GF-D8 (cell line): Measurements from ENCODE around the gene BIRC7.

Experiments used
- DNase-seq: peaks from one replicate; lab custom pipeline; 2025; lab: John Stamatoyannopoulos, UW

The BIRC7 gene

DNA sequence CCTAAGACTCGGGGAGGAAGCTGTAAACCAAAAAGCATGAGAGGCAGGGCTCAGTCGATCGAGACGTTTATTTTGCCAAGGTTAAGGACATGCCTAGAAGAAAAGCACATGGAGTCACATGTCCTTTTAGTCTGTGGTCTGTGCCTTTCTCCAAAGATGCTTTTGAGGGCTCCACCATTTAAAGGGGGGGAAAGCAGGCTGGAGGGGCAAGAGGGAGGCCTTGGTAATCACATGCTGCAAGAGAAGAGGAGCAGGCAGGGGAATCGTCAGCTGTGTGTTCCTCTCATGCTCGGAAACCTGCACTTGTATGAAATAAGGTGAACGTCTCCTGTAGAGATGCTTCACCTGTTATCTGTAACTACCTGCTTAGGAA is 10.6 kb upstream of the BIRC7 start:
- no peak for DNase-seq

DNA sequence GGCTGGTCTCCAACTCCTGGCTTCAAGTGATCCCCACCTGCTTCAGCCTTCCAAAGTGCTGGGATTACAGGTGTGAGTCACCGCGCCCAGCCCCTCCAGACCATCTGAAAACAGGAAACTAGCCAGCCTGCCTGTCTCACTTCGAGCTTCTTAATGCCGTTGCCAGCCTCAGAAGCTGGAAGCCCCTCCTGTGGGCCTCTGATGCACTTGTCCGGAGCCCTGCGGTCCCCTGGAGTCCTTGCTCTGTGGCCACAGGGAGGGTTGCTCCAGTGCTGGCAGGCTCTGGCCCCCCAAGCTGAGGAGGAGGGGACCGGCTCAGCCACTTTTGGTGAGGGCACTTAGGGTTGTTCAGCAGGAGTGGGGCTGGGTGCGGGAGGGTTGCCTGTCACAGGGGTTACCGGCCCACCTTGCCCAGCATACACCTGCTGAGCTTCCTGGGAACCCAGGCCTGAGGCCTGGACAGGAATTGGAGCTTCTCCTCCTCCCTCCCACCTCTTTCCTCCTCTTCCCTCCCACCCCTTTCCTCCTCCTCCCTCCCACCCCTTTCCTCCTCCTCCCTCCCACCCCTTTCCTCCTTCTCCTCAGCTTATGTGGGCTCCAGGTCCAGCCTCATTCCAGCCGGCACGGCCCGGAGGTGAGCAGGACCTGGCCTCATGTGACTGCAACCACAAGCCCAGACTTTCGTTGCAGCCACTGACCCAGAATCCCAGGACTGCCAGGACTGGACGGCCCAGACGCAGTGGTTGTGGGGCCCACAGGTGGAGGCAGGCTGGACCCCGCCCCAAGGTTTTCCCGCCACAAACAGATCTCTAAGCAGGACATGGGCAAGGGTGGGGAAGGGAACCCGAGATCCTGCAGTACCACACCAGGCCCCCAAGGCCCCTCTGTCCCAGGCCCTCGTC is 9.4 kb upstream of the BIRC7 start:
- no peak for DNase-seq

DNA sequence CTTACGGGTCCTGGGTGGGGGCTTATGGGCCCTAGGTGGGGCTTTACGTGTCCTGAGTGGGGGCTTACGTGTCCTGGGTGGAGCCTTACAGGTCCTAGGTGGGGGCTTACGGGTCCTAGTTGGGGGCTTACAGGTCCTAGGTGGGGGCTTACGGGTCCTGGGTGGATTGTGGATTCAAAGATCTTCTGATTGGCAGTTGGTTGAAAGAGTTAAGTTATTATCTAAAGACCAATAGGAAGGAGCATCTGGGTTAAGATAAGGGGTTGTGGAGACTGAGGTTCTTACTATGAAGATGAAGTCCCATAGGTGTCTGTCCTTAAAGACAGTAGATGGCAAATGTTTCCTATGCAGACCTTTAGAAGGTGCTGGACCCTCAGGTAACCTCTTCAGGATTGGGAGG is 8.4 kb upstream of the BIRC7 start:
- no peak for DNase-seq

DNA sequence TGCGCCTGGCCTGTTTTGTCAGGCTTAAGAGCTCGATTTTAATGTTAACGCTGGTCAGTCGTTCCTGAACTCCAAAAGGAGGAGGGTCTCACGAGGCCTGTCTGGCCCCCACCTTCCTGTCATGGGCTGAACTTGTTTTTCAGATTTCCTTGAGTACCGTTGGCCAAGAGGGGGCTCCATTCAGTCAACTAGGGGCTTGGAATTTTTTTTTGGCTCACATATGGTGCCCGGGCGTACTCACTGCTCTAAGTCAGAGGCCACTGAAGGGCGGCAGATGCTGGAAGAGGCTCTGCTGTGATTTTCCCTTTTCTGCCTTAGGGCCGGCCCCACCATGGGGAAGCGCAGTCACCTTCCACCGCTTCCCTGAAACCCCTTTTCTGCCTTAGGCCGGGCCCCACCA is 6.9 kb upstream of the BIRC7 start:
- DNase-seq, result no peak

DNA sequence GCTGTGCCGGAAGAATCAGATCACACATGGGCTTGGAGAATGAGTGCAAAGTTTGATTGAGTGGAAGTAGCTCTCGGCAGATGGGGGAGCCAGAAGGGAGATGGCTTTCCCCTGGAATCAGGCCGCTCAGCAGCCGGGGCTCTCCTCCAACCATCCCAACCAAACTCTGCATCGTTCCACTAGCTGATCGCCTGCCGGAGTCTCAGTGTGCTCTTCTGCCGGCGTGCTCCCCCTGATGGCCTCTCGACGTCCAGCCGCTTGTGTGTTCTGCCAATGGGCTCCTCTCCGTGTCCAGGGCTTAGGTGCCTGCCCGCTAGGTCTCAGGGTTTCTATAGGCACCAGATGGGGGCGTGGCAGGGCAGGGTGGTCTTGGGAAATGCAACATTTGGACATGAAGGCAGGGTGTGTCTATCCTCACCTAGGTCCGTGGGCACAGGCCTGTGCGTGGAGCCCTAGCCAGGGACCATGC is 4.9 kb upstream of the BIRC7 start:
- DNase-seq, result no peak

DNA sequence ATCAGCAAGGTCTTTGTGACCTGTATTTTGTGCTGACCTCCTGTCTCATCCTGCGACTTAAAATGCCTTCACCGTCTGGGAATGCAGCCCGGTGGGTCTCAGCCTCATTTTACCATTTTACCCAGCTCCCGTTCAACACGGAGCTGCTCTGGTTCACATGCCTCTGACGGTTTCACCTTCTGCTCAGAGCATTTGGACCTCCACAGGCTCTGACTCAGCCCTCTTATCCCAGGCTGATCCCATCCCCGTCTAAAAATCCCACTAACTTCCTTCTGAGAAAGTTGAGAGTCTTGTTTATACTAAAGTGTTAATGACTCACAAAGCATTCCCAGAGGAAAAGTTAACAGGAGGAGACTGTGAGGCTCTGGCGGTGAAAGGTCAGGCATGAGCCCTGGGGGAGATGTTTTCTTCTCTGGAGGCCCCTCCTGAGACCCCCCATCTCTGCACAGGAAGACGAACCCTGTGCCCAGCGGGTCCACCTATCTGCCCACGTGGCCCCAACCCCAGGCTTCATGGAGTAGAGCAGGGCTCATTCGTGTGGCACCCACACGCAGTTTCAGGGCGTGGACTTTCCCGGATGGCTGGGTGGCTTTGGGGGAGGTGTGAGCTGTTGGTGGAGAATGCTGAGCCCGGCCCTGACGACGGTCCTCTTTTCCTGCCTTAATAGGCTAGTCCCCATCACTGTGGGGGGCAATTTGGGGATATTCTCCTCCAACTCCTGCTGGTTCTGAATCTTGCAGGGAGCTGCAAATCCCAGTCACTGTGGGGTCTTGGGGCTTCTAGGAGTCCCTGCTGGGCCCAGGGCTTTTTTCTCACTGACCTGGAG is 3.3 kb upstream of the BIRC7 start:
- DNase-seq, result no peak

DNA sequence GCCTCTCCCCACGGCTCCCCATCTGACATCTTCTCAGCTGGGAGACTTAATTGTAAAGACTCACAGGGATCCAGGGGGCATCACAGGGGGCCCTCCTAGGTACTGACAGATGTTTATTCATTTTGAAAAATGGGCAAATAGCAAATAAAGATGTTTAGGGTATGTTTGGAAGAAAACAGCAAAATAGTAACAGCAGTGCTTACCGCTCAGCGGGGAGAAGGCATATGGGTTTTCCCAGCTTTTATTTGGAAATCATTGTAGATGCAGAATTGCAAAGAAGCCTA is 2.7 kb upstream of the BIRC7 start:
- DNase-seq, result no peak

DNA sequence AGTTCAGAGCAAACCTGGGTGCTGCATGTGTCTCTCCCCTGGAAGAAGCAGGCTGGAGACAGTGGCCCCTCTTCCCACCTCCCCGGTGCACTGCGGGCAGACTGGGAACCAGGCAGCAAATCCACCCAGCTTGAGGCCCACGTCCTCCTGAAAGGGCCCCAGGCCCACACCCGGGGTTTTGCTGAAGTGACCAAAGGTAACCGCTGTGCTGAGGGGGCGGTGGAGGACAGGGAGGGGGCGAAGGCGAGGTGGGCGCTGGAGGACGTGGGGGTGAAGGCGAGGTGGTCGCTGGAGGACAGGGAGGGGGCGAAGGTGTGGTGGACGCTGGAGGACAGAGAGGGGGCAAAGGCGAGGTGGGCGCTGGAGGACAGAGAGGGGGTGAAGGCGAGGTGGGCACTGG is 1.8 kb upstream of the BIRC7 start:
- DNase-seq, result no peak

DNA sequence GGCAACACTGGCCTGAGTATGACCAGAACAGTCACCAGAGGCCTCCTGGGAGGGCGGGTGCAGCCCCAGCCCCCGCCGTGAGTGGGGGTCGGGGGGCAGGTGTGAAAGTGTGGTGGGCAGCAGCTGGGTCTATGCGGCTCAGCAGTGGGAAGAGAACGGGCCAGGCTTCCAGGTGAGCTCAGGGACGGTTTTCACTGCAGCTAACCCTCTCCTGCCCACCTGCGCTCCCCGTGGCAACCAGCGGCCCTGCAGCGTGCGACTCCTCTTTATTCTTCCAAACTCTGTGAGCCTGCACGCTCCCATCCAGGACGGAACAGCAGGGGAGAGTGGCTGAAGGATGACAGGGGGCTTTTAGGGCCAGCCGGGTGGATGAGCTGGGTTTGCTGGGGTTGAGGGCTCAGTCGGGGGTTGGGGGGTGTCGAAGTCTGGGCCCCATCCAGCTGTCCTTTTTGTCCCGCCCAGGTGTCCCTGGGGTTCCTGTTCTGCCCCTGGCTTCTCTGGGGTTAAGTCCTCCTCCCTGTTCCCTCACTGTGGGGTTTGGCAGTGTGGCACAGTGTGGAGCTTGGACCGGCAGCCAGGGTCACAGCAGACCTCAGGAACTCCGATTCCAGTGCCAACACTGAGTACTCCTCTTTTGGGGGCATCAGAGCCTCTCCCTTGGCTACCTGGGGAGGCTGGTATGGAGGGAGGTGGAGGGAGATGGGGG is 859 bp upstream of the BIRC7 start:
- DNase-seq, result no peak

DNA sequence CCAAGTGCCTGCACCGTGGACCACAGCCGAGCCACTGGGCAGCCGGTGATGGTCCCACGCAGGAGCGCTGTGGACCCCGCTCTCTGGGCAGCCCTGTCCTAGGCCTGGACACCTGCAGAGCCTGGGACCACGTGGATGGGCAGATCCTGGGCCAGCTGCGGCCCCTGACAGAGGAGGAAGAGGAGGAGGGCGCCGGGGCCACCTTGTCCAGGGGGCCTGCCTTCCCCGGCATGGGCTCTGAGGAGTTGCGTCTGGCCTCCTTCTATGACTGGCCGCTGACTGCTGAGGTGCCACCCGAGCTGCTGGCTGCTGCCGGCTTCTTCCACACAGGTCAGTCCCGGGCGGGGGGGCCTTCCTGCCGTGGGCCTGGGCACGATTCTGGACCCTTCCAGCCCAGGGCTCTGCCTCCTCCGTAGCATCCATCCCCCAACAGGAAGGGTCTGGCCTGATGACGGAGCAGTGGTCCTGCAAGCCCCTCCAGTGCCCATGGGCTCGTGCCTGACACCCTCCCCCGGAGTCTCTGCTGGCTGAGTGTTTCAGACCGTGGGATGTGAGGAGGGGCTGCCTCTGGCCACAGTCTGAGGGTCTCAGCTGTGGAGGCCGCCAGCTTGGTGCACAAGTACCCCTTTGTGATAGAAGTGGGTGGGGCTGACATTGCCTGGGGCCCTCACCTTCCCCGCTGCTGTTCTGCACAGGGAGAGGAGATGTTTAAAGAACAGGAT is 572 bp downstream of the BIRC7 start:
- DNase-seq, result no peak

DNA sequence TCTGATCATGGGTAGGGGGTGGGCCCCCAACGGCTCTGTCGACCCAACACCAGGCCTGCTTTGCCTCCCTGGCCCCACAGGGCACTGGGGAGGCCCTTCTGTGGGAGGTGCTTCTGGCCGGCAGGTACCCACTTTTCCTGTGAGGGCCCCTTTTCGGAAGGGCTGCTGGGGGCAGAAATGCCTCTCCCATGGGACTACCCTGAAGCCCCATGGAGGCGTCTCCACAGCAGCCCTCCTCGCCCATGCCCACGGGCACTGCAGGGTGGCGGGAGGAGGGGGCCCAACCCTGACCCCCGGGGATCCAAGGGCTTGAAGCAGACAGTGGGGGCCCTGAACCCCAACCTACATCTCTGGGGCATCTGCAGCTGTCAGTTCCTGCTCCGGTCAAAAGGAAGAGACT is 2.3 kb downstream of the BIRC7 start:
- no peak for DNase-seq

DNA sequence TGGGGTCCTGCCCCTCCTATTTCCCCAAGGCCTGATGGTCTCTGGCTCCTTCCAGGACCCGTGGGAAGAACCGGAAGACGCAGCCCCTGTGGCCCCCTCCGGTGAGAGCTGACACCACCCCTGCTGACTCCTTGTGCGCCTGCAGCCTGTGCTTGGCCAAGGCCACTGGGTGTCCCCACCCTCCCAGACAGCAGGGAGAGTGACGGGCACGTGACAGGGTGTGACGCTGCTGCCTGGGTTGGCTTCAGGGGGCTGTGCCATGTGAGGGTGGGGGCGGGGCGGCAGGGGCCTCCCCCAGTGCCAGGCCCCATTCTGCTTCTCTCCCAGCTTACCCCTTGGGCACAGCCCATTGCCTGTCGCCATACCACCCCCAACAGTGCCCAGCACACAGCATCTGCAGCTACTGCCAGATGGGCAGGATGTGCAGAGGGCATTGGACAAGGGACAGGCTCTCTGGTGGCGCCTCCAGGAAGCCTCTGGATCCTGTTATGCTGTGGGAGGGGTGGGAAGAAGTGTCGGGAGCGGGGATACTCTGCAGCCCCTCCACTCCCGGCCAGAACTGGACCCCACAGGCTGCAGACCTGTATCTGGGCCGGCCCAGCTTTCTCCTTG is 2.9 kb downstream of the BIRC7 start:
- no peak for DNase-seq

DNA sequence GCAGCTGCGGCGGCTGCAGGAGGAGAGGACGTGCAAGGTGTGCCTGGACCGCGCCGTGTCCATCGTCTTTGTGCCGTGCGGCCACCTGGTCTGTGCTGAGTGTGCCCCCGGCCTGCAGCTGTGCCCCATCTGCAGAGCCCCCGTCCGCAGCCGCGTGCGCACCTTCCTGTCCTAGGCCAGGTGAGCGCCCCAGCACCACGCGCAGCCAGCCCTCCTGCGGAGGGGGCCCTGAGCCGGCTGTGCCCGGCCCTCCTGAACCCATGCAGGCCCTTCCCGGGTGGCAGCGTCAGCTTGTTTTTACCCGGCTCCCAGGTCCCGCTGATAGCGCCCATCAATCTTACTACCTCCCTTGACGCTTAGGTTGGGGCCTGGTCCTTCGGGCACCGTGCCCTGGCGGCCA is 3.7 kb downstream of the BIRC7 start:
- DNase-seq, result no peak

DNA sequence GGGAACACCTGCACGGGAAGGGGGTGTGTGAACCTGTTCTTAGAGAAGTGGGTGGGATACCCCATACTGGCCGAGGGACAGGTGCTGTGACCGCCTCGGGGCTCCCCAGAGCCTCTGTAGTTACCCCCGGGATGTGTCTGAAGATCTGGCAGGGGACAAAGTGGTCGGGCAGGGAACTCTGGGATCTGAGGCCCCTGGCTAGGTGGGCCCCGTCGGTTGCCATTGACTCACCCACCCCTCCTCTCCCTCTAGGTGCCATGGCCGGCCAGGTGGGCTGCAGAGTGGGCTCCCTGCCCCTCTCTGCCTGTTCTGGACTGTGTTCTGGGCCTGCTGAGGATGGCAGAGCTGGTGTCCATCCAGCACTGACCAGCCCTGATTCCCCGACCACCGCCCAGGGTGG is 4.3 kb downstream of the BIRC7 start:
- DNase-seq, result no peak

DNA sequence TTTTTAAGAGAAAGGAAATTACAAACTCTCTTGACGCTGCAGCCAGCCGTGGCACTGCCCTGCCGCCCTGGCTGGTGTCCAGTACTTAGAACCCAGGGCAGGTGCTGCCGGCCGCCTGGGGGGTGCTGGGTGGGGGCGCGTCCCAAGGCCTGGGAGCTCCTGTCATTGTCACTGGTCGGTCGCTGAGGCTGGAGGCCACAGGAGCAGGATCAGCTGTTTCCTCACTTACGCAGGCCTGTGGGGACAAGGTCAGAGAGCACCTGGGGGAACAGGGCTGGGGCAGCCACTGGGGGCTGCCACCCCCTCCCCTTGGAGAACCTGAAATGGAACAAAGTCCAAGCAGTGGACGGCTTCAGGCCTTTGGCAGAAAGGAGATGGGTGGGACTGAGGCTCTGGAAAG is 5.6 kb downstream of the BIRC7 start:
- DNase-seq, result no peak

DNA sequence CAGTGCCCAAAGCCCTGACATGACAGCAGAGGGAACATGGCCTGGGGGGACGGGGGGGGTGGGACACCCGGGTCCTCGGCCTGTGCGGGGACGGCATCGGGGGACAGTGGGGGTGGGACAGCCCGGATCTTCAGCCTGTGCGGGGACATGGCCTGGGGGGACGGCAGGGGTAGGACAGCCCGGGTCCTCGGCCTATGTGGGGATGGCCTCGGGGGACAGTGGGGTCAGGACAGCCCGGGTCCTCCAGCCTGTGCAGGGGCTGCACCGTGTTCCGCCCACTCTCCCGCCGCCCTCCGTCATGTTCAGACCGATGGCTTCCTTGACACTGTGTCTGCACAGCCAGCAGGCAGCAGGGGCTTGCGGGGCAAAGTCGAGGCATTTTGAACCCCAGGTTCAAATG is 7.0 kb downstream of the BIRC7 start:
- DNase-seq, result no peak

DNA sequence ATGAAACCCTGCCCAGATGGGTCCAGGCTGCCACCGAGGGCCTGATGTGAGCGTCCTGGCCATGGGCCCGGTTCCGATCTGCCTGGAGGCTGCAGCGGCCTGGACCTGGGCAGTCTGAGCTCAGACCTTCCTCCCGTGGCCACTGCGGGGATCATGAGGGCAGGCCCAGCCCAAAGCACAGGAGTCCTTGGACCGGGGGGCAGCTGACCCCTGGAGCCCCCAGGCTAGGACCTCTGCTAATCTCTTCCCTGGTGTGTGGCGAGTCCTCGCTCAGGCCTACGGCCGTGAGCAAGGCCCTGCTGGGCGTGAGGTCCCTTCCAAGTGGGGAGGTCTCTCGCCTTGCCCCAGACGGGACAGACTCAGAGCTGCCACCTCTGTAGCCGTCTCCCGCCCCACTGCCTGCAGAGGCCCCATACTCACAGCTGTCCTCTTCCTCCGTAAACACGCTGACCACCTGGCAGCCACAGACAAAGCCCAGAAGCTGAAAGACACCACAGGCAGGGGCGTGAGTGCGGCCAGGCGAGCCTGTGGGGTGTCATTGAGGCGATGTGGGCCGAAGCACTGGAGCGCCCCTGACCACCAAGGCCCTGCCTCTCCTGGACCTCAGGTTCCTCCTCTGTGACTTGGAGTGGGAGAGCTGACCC is 8.0 kb downstream of the BIRC7 start:
- DNase-seq, result no peak

DNA sequence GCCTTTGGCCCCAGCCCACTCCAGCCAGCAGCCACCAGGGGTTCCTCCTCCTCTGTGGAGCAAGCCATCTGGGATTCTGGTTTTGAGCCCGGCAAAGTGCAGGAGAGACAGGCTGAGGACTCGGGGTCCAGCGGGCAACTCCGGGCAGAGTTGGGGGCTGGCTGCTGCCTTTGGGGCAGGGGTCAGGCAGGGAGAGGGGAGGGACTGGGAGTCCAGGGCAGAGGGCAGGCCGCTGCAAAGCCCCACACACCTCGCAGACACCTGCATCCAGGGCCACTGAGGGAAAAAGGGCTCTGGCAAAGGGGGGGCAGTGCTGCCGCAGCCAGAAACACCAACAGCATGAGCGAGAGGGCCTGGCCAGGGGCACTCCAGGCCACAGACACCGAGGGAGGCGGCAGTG is 8.8 kb downstream of the BIRC7 start:
- no peak for DNase-seq

DNA sequence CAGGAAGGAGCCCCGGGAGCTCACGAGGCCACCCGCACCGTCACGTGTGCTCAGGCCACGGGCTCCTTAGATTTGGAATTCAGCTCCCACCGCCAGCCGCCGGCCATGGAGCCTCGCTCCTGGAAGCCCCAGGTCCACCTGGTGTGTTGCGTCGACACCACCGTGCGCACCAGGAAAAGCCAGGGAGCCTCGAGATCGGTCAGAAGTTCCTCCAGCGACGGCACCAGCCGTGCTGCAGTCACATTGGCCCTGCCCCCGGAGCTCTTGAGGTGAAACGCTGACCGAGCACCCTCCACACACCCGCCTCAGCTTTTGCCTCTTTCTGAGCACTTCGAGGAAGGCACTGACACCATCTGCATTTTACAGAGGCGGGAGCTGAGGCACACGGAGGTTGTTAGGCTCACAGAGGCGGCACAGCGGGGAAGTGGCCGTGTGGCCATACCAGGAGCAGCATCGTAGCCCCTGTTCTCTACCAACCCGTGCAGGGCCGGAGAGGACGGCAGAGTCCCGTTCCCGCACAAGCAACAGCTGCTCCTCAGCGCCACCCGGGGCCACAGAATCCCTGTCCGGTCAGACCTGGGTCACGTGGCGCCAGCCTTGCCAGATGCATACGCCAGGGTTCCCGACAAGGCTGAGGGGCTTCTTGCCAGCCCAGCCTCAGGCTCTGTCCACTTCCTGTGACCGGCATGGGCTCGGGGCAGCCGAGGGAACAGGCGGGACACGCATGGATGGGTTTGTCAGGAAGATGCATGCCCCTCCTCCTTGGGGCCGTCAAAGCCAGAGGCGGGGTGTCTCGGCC is 11.0 kb downstream of the BIRC7 start:
- no peak for DNase-seq

DNA sequence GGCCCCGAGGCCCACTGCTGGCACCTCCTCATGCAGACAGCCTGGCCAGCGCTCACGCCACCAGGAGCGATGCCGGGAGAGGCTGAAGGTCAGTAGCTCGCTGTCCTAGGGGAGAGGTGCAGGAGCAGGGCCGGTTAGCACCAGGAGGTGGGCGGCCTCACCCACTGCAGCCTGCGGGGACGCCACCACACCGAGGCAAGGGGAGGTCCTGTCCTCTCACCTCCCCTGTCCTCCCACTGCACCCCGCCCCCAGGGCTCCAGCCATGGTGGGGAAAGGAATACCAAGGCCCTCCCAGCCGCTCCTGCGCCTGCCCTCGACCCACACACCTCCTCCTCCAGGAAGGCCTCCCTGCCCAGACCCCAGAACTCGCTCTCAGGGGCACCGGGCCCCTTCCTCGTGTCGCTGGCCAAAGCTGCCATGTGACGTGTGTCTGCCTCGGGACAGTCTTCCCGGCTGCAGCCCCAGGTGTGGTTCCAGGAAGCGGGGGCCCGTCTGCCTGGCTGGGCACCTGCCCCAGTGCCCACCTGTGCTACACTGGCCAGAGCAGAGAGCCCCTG is 12.0 kb downstream of the BIRC7 start:
- DNase-seq, result no peak
